ENCODE measurements around the gene SENP6.

DNA sequence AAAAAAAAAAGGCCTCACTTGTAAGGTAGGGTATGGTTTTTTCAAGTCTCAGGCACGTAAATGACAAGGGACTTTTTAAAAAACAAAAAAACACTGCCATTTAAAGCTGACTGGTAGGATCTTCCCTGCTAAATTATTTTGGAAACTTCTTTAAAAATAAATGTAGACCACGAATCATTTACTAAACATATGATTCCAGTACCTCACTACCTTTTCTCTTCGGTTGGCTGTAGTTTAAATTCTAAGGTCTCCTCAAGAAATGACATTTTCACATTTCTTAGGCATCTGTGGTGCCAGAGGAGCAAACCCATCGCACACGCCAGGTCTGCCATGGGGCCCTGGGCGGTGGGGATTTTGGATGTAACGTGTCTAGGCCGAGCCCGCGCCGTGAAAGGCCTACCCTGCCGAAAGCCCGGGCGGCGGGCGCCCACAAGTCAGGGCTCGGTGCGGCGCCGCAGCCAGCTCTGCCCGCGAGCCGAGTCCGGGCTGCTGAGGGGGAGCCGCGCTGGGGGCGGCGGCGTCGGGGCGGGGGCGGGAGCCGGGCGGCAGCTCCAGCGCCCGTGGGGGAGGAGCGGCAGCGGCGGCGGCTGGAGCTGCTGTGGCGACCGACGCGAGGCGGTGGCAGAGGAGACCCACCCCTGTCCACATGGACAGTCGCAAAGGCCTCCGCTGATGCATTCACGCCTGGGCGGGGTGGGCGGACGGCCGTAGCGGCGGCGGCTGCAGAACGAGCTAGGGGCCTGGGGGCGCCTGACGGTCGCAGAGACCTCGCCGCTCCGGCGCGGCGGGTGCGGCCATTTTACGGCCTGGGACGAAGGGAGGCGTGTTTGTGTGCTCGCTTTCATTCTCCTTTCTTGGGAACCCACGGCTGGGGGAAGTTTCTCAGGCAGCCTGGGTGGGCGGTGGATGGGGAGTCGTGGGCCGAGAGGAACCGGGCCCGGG is at the start of gene SENP6:
- peak; percentile 27 to 87 (median 81) for TF ChIP-seq POLR2A (IDR thresholded peaks at IDR 0.05)
- TF ChIP-seq CTCF (IDR thresholded peaks at IDR 0.05 in 8 of 11, conservative IDR thresholded peaks at IDR 0.05 in 3 of 11), result no peak
